ENCODE results near the gene ZFPM1.

ZFPM1 gene

DNA sequence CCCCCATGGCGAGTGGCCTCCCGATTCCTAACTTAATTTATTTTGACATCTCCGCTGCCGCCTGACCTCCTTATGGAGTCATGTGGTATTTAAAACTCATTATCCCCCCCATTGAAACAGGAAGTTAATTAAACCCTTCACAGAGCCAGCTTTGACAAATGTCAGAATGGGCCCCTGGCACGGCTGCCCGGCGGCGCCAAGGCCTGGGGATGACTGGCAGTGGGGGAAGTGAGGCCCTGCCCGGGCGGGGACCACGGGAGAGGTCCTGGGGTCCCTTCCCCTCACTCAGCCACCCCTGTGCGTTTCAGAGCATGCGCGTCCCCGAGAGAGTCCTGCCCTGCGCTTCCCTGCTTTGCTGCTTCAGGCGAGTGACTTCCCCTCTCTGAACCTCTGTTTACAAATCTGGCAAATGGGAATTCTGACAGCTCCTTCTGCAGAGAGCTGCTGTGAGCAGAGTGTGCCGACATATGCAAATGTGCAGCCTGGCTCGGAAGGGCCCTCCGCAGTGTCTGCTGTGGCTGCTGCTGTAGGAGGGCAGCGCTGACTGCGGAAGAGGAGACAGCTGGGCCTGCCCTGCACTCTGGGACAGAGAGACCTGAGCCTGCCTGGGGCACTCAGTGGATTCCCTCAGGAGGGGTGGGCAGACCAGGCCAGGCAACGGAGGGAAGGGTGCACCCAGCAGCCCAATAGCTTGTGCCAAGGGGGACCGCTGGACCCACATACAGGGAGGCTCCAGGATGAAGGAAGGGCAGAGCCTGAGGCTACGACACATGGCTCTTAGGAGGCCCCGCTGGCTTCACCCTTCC, 4.4 kb upstream of the ZFPM1 start:
- no peak for DNase-seq (ENCODE audit: low read depth in 2 of 2)

DNA sequence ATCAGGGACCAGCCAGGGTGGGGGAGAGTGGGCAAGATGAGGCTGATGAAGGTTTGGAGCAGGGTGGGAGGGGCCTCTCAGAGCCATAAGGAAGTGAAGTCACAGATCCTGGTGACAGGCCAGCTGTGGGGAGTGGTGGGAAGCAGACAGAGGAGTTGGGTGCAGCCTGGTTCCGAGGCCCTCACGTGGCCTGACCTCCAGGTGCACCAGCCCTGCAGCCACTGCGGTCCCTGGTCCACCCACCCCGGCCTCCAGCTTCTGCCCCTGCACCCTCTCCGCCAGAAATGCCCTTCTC, 3.9 kb upstream of the ZFPM1 start:
- no peak for DNase-seq (ENCODE audit: low read depth in 2 of 2)

DNA sequence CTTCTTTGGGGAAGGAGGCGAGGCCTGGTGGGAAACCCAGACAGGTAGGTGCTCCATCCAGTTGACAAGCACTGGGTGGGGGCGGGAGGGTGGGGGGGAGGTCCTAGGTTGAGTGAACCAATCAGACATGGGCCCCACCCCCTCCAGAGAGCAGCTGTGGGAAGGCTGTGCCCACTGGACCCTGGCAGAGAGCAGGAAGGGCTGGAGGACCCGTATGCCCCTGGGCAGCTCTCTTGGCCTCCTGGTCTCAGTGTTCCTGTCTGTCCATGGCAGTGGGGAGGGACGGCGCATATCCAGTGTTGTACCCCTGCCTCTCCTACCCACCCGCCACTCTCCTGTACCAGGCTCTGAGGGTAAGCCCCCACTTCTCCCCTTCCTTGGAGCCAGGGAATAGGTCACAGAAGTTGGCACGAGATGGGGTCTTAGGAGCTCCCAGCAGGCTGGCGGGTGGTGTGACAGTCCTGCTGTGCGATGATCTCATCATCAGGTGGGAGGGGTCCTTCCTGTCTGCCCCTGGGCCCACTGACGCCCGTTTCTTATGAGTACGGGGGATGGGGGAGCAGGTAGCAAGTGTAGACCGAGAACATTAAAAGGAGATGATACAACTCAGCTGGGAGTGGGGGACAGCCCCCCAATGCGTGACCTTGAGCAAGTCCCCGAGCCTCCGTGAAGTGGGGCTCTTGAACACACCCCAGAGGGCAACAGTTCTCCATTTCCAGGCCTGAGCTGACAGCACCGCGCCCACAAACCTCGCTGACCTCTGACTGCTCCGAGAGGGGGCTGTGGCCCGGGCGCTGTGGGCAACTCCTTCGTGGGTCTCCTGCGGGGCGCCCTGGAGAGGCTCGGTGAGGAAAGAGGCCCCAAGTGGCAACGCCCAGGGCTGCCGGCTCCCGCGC, 1.2 kb upstream of the ZFPM1 start:
- DNase-seq (ENCODE audit: low read depth in 2 of 2), result no peak

DNA sequence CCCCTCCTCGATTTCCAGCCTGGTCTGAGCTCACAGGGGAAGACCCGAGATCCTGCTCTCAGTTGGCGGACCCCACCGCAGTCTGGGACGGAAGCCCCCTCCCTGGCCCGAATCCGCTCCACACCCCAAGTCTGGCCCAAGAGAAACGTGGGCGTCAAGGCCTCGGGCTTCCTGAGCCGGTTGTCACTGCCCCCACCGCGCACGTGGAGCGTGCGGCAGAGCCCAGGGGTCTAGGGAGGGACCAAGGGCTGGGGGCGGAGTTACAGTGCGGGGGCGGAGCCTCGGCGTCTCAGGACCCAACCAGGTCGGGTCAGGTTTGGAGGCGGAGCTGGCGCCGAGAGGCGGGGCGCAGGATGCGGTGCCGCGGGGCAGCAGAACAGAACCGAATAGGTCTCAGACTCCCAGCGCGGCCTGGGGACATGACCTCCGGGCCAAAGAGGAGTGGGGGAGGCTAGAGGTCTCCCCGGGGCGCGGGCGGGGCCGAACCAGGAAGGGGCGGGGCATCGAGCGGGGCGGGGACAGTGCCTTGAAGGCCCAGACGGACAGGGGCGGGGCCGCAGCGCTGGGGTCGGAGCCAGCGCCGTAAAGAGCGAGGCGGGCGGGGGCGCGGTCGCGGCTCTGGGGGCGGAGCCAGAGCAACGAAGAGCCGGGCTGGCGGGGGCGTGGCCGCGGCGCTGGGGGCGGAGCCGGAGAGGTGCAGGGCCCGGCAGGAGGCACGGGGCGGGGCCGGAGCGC, 431 bp upstream of the ZFPM1 start:
- DNase-seq (ENCODE audit: low read depth in 2 of 2), result peak; percentile 96 to 98

DNA sequence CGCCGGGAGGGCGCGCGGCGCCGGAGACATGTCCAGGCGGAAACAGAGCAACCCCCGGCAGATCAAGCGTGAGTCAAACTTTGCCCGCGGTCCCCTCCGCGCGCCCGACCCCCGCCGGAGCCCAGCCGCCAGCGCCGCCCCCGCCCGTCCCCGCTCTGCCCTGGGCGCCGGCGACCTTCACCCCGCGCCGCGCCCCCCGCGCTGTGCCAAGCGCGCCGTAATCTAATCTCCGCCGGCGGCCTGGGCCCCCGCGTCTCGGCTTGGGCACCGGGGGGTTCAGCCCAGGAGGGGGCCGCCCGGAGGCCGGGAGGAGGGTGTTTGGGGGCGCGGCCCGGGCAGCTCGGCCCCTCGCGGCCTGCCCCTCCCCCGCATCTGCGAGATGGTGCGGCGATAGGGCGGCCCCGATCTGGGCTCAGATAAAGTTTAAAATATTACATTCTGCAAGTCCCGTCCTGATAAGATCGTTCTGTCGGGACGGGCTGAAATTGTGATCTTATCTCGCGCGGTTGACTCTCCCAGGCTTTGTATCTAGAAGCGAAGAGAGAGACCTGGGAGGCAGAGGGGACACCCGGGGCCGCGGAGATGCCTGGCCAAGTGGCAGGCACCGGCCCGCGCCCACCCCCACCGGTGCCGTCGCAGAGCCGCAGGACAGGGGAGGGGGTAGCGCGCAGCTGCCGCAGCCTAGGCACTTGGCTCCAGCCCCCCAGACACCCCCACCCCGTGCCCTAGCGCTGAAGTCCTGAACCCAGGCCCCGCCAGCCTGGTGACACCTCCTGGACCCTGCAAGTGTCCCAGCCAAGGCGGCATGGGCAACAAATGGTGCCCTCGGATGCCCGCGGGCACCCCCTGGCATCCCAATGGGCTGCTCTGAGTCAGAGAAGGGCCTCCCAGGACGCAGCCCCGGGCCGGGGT, 787 bp downstream of the ZFPM1 start:
- DNase-seq (ENCODE audit: low read depth in 2 of 2), result no peak

DNA sequence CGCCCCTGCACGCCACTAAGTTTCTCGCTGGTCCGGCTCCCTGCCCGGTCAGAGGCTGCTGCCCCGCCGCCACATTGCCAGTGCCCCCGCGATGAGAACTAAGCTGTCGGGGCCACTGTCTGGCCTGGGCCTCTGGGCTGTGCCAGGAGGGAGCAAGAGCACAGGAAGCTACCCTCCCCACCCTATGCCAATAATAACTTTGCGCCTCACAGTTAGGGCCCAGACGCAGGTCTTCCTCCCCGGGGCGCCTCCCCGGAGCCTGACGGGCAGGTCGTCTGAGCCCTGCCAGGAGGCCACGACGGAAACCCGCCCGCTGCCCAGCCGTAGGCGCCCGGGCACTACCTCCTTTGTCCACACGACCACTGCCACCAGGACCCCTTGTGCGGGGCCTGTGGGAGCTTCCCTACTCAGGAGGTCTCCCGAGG, 1.5 kb downstream of the ZFPM1 start:
- no peak for DNase-seq (ENCODE audit: low read depth in 2 of 2)

DNA sequence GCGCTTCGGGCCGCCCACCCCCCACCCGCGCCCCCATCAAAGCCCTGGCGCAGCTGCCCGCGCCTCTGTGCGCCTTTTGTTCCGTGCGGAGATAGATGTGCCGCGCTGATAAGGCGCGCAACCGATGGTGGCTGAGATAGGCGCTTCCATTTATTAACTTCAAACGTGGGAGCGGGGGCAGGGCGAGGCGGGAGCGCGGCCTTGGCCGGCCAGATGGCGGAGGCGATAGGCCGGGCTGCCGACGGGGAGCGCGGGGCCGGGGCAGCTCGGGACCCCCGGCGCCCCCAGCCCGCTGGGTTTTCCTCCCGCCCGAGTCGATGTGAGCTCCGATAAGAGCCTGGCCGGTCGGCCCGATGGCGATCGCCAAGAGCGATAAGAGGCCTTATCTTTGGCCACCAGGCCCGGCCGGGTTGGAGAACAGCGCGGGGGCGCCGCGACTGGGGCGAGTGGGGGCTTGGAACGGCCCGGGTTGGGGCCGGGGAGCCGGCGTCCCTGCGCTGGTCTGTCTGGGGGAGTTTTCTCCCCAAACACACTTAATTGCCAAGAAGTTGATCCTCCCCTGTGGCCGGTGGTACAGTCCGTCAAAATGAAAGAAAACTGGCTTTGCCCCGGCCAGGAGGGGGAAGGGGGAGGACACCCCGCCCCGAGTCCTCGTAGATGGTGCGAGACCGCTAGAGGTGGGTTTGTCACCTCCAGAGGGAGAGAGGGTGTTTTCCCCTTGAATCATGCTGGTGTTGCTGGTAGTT, 2.7 kb downstream of the ZFPM1 start:
- DNase-seq (ENCODE audit: low read depth in 2 of 2), result peak; percentile 68 to 73

DNA sequence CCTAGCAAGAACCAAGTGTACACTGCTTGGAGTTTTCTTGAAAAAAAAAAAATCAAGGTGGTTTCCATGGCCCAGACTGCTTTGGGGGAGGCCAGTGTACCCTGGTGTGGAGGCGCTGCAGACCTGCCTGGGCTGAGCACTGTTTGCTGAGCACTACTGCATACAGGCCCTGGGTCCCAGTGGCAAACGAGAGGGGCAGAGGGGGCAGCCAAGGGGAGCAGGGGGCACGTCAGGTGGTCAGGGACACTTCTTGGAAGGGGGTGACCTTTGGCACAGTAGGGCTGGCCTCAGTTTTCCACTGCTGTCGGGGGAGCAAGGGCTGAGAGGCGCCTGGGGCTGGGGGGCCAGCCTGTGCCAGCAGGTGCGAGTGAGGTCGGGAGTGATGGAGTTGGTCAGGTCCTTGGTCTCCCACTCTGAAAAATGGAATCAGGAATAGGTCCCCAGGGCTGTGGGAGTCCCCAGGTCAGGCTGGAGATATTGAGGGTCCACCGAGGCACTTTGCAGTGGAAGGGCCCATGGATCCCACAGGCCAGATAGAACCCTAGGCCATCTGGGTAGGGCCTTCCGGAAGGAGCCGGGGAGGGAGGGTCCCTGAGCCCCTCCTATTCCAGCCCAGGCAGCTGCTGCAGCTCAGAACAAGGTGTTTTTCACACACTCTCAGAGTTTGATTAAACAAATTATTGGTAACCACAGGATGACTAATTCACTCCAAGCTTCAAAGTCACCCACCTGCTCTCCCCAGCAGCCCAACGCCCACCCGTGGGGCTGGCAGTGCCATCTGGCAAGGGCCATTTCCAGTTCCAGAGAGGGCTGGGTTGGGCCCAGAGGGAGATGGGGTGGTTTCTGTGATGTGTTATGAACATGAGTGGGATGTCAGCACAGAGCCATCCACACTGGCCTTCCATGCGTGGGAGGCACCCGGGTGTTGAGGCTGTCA, 3.5 kb downstream of the ZFPM1 start:
- peak; percentile 51 to 72 for DNase-seq (ENCODE audit: low read depth in 2 of 2)

DNA sequence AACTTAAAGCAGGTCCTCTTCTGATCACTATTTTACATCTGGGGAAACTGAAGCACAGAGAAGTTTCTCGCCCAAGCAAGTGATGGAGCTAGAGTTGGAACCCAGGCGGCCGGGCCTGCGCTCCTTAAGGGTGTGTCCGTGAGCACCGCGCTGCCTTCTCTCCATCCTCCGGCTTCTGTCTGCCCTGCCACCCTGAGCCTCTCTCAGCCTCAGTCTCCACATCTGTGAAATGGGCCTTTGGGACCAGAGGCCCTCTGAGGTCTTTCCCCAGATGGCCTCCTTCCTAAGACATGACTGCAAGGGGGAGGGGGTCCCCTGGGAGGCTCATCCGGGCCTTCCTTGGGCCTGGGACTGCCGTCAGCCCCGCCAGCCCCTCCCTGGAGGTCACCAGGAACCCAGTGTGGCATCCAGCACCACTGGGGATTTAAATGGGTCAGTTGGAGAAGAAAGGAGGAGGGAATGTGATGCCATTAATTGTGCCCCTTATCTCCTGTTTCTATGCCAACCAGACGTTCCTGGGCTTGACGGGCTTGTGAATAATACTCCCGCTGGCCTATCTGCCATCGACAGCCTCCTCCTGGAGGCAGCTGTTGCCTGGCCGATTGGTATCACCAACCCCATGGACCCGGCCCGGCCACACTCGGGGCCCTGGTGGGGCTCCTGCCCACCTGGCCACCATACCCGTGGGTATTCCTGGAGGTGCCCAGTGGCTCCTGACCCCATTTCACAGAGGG, 5.1 kb downstream of the ZFPM1 start:
- no peak for DNase-seq (ENCODE audit: low read depth in 2 of 2)

DNA sequence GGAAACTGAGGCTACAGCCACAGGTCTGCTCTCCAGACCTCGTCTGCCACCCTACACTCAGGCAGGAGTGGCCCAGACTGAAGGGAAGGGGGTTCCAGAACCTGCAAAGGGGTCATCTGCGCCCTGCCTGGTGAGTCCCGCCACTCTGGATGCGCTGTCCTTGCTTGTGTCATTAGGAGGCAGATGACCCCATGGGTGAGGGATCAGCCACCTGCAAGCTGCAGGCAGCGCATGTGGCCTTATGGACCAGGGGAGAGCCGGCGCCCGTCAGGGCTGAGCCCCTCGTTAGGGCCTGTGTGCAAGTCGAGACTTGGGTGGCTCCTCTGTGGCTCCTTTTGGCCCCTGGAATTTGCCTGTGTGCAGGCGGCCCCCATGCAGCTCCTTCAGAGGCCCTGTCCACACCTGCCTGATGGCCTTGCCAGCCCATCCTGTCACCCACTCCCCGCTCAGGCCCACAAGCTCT, 5.7 kb downstream of the ZFPM1 start:
- DNase-seq (ENCODE audit: low read depth in 2 of 2), result no peak

DNA sequence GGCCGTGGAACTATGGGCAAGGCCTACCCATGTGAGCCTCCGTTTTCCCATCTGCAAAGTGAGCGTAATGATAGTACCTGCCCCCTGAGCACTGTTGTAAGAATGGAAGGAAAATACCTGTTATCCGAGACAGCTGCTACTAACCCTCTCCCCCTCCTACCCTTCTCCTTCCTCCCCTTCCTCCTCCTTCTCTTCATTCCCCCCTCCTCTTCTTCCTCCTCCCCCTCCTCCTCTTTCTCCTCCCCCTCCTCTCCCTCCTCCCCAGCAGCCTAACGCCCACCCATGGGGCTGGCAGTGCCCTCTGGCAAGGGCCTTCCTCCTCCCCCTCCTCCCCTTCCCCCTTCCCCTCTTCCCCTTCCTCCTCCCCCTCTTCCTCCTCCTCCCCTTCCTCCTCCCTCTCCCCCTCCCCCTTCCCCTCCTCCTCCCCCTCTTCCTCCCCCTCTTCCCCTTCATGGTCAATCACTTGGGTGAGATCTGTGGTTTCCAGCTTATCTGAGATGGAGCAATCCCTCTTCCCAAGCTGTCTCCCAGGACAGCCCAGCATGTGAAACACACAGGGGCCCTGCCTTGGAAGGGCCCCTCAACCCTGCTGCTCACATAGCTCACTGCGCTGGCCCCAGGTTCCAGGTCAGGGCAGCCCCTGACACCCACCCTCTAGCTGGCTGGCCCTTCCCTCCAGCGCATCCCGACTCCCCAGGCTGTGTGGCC, 6.4 kb downstream of the ZFPM1 start:
- DNase-seq (ENCODE audit: low read depth in 2 of 2), result no peak

DNA sequence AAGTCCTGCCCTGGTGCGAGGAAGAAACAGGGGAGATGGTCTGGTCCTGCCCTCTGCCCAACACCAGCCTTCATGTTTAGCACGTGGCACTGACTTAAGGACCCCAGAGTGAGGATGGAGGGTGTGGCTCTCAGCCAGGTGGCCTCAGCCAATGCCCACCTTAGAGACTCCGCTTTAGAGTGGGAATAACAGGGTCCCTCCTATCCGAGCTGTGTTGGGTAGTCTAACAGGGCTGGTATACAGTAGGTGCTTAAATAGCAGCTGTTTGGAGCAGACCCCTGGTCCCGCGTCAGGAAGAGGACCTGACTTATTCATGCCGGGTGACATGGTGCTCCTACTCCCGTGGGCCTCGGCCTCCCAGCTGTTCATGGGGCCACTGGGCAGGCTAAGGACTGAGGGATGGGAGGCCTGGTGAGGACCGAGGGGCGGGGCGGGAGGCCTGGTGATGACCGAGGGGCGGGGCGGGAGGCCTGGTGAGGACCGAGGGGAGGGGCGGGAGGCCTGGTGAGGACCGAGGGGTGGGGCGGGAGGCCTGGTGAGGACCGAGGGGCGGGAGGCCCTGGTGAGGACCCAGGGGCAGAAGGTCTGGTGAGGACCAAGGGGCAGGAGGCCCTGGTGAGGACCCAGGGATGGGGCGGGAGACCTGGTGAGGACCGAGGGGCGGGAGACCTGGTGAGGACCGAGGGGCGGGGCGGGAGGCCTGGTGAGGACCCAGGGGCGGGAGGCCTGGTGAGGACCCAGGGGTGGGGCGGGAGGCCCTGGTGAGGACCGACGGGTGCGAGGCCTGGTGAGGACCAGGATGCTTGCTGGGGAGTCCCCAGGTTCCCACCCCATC, 7.6 kb downstream of the ZFPM1 start:
- DNase-seq (ENCODE audit: low read depth in 2 of 2), result no peak

DNA sequence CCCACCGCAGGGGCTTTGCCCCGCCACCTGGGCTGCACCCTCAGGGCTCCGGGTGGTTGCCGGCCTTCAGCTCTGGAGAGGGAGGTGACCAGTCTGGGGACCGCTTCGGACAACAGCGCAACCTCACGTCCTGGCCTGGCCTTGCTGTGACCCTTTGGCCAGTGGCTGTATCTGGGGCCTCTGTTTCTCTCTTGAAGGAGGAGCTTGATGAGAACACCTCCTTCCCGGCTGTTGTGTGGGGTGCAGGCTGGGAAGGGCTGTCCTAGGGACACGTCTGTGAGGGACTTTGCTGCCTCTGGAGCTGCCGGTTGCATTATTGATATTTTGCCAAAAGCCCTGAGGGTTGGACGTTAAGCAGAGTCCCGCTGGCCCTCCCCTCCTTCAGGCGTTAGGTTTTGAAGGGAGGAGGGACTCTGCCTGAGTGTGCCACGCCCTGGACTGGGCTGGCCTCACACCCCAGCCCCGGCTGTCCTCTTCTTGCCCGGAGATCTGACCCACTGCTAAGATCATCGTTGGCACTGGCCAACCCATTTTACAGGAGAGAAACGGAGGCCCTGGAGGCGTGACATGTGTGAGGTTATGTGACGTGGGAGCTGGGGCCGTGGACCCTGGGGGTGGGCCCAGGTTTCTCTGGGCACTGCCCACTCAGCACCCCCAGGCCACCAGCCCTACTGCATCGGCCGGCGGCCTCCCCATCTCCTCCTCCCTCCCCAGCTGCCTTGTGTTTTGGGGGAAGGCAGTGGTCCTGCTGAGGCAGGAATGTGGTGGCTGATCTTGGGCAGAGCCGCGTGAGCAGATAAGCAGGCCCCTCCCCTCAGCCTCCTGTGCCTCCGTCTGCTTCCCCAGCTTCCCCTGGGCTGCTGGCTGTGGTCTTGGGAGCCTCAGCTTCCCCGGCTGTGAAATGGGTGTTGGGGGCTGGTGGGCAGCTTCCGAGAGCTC, 8.5 kb downstream of the ZFPM1 start:
- no peak for DNase-seq (ENCODE audit: low read depth in 2 of 2)

DNA sequence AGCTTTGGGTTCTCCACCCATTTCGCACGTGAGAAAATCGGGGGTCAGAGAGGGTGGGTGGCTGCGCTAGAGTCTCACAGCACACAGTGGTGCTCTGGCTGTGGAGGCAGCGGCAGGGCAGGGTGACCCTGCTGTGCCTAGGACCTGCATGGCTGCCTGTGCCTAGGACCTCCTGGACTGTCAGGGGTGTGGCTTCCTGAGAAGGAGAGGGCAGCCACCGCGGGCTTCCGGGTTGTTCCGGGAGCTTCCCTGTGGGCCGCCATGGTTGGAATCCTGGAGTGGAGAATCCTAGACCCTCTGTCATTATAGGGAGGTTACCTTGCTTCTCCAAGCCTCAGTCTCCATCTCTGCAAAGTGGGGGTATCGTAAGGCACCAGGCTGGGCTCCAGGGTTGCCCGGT, 9.3 kb downstream of the ZFPM1 start:
- no peak for DNase-seq (ENCODE audit: low read depth in 2 of 2)

DNA sequence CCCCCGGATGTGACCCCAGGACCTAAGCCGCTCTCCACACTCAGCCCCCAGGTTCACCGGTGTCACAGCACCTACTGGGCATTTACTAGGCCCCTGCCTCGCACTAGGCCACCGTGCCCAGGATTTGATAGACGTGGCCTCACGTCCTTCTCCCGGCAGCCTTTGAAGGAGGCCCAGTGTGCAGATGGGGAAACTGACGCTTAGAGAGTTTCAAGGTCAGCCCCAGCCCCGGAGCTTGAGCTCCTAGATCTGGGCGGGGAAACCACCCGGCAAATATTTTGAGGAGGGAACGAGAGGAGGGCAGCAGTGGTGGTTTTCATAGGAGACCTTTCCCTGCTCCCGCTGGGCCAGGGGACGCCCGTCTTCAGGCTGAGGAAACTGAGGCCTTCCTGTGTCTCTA, 10.3 kb downstream of the ZFPM1 start:
- DNase-seq (ENCODE audit: low read depth in 2 of 2), result no peak

Measured in activated CD8-positive, alpha-beta memory T cell treated with anti-CD3 and anti-CD28 coated beads for 4 hours (primary cell).